Activated naive CD4-positive, alpha-beta T cell treated with anti-CD3 and anti-CD28 coated beads, Interleukin-2, amount 50 U/mL, for 72 hours (primary cell): ENCODE data around the gene AKNA. TPM values are rescaled to one million over a fixed set of nuclear protein-coding genes. Genes with fewer than 3 reads are reported as not detected.

Source experiments
- ATAC-seq, 2 donors: fragments of 150-1000 bp; cut with Tn5 transposase; 2 replicates each; pipeline ENCODE4 v1.10.0; 2021; ENCODE audit warnings: mild to moderate bottlenecking in 2 of 2, moderate library complexity in 2 of 2
- DNase-seq, 2 donors: peaks; one replicate each; pipeline ENCODE4 v3.0.0; 2021 to 2022; ENCODE audit warnings: low spot score in 2 of 2
- H3K27ac Mint-ChIP-seq, 2 donors: one replicate each; pipeline ENCODE4 v1.8.0; 2022; ENCODE audit warnings: mild to moderate bottlenecking in 2 of 2, mixed read lengths in 2 of 2
- H3K36me3 Mint-ChIP-seq, 2 donors: one replicate each; pipeline ENCODE4 v1.8.0; 2022; ENCODE audit warnings: mixed read lengths in 2 of 2
- H3K9me3 Mint-ChIP-seq, 2 donors: one replicate each; pipeline ENCODE4 v1.8.0; 2022; ENCODE audit warnings: mixed read lengths in 2 of 2
- total RNA-seq, 2 donors: library from RNA; stranded (reverse); gene quantifications; one replicate each; pipeline ENCODE4 v1.2.3, GENCODE V29; 2022

Gene AKNA
- total RNA-seq, result 100 to 1,000 TPM; 165 to 174 TPM

GRCh38 chr9:114387680-114388356 is at the start of gene AKNA:
TSS of gene AKNA (minus strand) at chr9:114387982. CDS start at chr9:114381333, 6,649 bp downstream.
- ATAC-seq (peak in 1 of 2 donors; percentile 15), DNase-seq (peak; percentile 75 to 76)
- H3K36me3 Mint-ChIP-seq, result peaks cover 69 to 70% of the 10 kb centered on the region in 2 donors
- peak within 1 kb of the TSS; percentile 99 to 100 for H3K27ac Mint-ChIP-seq
- no peaks in the 10 kb centered on the region for H3K9me3 Mint-ChIP-seq

- no peaks in the 10 kb centered on the region for H3K36me3 Mint-ChIP-seq
- DNase-seq (no peak), ATAC-seq (no peak)
- no peaks in the 10 kb centered on the region for H3K9me3 Mint-ChIP-seq
- H3K27ac Mint-ChIP-seq, result no peak overlapping the region
These were observed 49.7 kb upstream of the AKNA start for GRCh38 chr9:114437401-114437893.

- Mint-ChIP-seq H3K36me3 (no peaks in the 10 kb centered on the region), H3K27ac (no peak overlapping the region), H3K9me3 (no peaks in the 10 kb centered on the region)
- peak in 1 of 2 donors; percentile 52 for ATAC-seq
- DNase-seq, result peak in 1 of 2 donors; percentile 40
These were observed 47.1 kb upstream of the AKNA start for GRCh38 chr9:114434878-114435311.

GRCh38 chr9:114433720-114434255 is 46.0 kb upstream of the AKNA start:
- ATAC-seq, result peak; percentile 40 to 46
- no peaks in the 10 kb centered on the region for H3K9me3 Mint-ChIP-seq

GRCh38 chr9:114433086-114433485 is 45.3 kb upstream of the AKNA start:
- DNase-seq, result peak in 1 of 2 donors; percentile 31
- Mint-ChIP-seq H3K36me3 (no peaks in the 10 kb centered on the region), H3K9me3 (no peaks in the 10 kb centered on the region), H3K27ac (no peak overlapping the region)
- no peak for ATAC-seq

More at GRCh38 chr9:114433720-114434255, 46.0 kb upstream of the AKNA start:
- DNase-seq, result peak in 1 of 2 donors; percentile 11
- no peak overlapping the region for H3K27ac Mint-ChIP-seq
- H3K36me3 Mint-ChIP-seq, result no peaks in the 10 kb centered on the region

GRCh38 chr9:114432323-114433067 is 44.7 kb upstream of the AKNA start:
- no peak overlapping the region for H3K27ac Mint-ChIP-seq
- no peaks in the 10 kb centered on the region for H3K36me3 Mint-ChIP-seq
- ATAC-seq (no peak), DNase-seq (peak in 1 of 2 donors; percentile 11)
- no peaks in the 10 kb centered on the region for H3K9me3 Mint-ChIP-seq

- DNase-seq, result peak in 1 of 2 donors; percentile 25
- Mint-ChIP-seq H3K27ac (peak overlapping the region in 1 of 2 donors; percentile 6), H3K9me3 (no peaks in the 10 kb centered on the region), H3K36me3 (no peaks in the 10 kb centered on the region)
- ATAC-seq, result no peak
These were observed 44.0 kb upstream of the AKNA start for GRCh38 chr9:114431770-114432169.

- no peaks in the 10 kb centered on the region for H3K9me3 Mint-ChIP-seq
- DNase-seq, result peak in 1 of 2 donors; percentile 16
- H3K36me3 Mint-ChIP-seq, result no peaks in the 10 kb centered on the region
- H3K27ac Mint-ChIP-seq, result peak overlapping the region in 1 of 2 donors; percentile 6
- no peak for ATAC-seq
These were observed 43.2 kb upstream of the AKNA start for GRCh38 chr9:114431003-114431402.

GRCh38 chr9:114430457-114430856 is 42.7 kb upstream of the AKNA start:
- Mint-ChIP-seq H3K36me3 (no peaks in the 10 kb centered on the region), H3K27ac (no peak overlapping the region), H3K9me3 (no peaks in the 10 kb centered on the region)
- ATAC-seq (no peak), DNase-seq (no peak)

GRCh38 chr9:114429488-114429887 is 41.7 kb upstream of the AKNA start:
- ATAC-seq, result no peak
- Mint-ChIP-seq H3K36me3 (no peaks in the 10 kb centered on the region), H3K27ac (no peak overlapping the region)

GRCh38 chr9:114428466-114428865 is 40.7 kb upstream of the AKNA start:
- ATAC-seq, result no peak

More at GRCh38 chr9:114429488-114429887, 41.7 kb upstream of the AKNA start:
- H3K9me3 Mint-ChIP-seq, result no peaks in the 10 kb centered on the region
- peak in 1 of 2 donors; percentile 25 for DNase-seq

GRCh38 chr9:114427644-114428043 is 39.9 kb upstream of the AKNA start:
- H3K36me3 Mint-ChIP-seq, result no peaks in the 10 kb centered on the region
- no peaks in the 10 kb centered on the region for H3K9me3 Mint-ChIP-seq
- DNase-seq, result no peak
- no peak overlapping the region for H3K27ac Mint-ChIP-seq
- no peak for ATAC-seq

More at GRCh38 chr9:114428466-114428865, 40.7 kb upstream of the AKNA start:
- Mint-ChIP-seq H3K36me3 (no peaks in the 10 kb centered on the region), H3K9me3 (no peaks in the 10 kb centered on the region), H3K27ac (no peak overlapping the region)
- no peak for DNase-seq

- DNase-seq, result no peak
- H3K27ac Mint-ChIP-seq, result peak overlapping the region in 1 of 2 donors; percentile 21
- no peaks in the 10 kb centered on the region for H3K36me3 Mint-ChIP-seq
- no peaks in the 10 kb centered on the region for H3K9me3 Mint-ChIP-seq
- no peak for ATAC-seq
These were observed 38.5 kb upstream of the AKNA start for GRCh38 chr9:114426046-114426948.

- DNase-seq (no peak), ATAC-seq (no peak)
- no peaks in the 10 kb centered on the region for H3K9me3 Mint-ChIP-seq
- H3K27ac Mint-ChIP-seq, result no peak overlapping the region
- no peaks in the 10 kb centered on the region for H3K36me3 Mint-ChIP-seq
These were observed 37.3 kb upstream of the AKNA start for GRCh38 chr9:114425126-114425525.

GRCh38 chr9:114424126-114424525 is 36.3 kb upstream of the AKNA start:
- DNase-seq, result no peak
- Mint-ChIP-seq H3K36me3 (no peaks in the 10 kb centered on the region), H3K9me3 (no peaks in the 10 kb centered on the region), H3K27ac (no peak overlapping the region)
- no peak for ATAC-seq

GRCh38 chr9:114423181-114423580 is 35.4 kb upstream of the AKNA start:
- no peaks in the 10 kb centered on the region for H3K9me3 Mint-ChIP-seq
- DNase-seq, result no peak
- no peaks in the 10 kb centered on the region for H3K36me3 Mint-ChIP-seq
- no peak for ATAC-seq
- peak overlapping the region in 1 of 2 donors; percentile 2 for H3K27ac Mint-ChIP-seq
